ENCODE results near the gene XPO5. TPM values are rescaled to one million over a fixed set of nuclear protein-coding genes. Genes with fewer than 3 reads are reported as not detected.

The XPO5 gene
- total and polyA plus RNA-seq, 9 of the 15 experiments (the other 6 are each of a cell fraction or from before 2014, with no cell fraction given): 36.0 to 170 (median 99.1) TPM

GRCh38 chr6:43570876-43571441 is 4.9 kb downstream of the XPO5 start (continued):
- TF ChIP-seq HOXB6 (CRISPR knock-in tag; IDR thresholded peaks at IDR 0.05; ENCODE audit: borderline replicate concordance): no peak
- TF ChIP-seq SAFB (IDR thresholded peaks at IDR 0.05; ENCODE audit: borderline replicate concordance, low read depth, low read length): no peak
- no peak for TF ChIP-seq TSHZ1 (CRISPR knock-in tag; IDR thresholded peaks at IDR 0.05)
- peak; percentile 41 for TF ChIP-seq HDAC3 (IDR thresholded peaks at IDR 0.05; ENCODE audit: borderline replicate concordance, partially characterized antibody)
- TF ChIP-seq HMBOX1 (IDR thresholded peaks at IDR 0.05): no peak
- TF ChIP-seq GATAD2A (IDR thresholded peaks at IDR 0.05): no peak
- no peak for TF ChIP-seq ZNF165 (CRISPR knock-in tag; IDR thresholded peaks at IDR 0.05; ENCODE audit: borderline replicate concordance)
- no peak; the same call in 1 of the 2 replicates for TF ChIP-seq TCF3 (CRISPR knock-in tag; IDR thresholded peaks at IDR 0.05)
- no peak for TF ChIP-seq ZNF551 (CRISPR knock-in tag; IDR thresholded peaks at IDR 0.05)
- peak; percentile 84; the same call in 1 of the 2 replicates for TF ChIP-seq IRF9 (tag; IDR thresholded peaks at IDR 0.05)
- TF ChIP-seq DNMT1 (IDR thresholded peaks at IDR 0.05): no peak
- no peak for TF ChIP-seq PHF20 (IDR thresholded peaks at IDR 0.05; ENCODE audit: partially characterized antibody)
- peak; percentile 55; the same call in 1 of the 2 replicates for TF ChIP-seq ZNF79 (CRISPR knock-in tag; IDR thresholded peaks at IDR 0.05; ENCODE audit: low read depth)
- no peak for TF ChIP-seq SUPT5H (IDR thresholded peaks at IDR 0.05)
- TF ChIP-seq ZNF121 (CRISPR knock-in tag; conservative IDR thresholded peaks at IDR 0.05): no peak
- no peak for TF ChIP-seq ZNF146 (CRISPR knock-in tag; IDR thresholded peaks at IDR 0.05; ENCODE audit: unreplicated experiment)
- TF ChIP-seq E2F3 (CRISPR knock-in tag; IDR thresholded peaks at IDR 0.05): no peak
- TF ChIP-seq PCBP1 (IDR thresholded peaks at IDR 0.05; ENCODE audit: low read depth, low read length, poor library complexity, severe bottlenecking): no peak
- no peak for TF ChIP-seq ID3 (CRISPR knock-in tag; IDR thresholded peaks at IDR 0.05)
- no peak for TF ChIP-seq ID3 (tag; IDR thresholded peaks at IDR 0.05)
- no peak for TF ChIP-seq ZNF311 (CRISPR knock-in tag; IDR thresholded peaks at IDR 0.05)
- no peak for TF ChIP-seq RBBP5 (IDR thresholded peaks at IDR 0.05; ENCODE audit: borderline replicate concordance, insufficient read depth, low read length, poor library complexity, severe bottlenecking)
- peak; percentile 65; the same call in 1 of the 2 replicates for TF ChIP-seq TEAD4 (IDR thresholded peaks at IDR 0.05; ENCODE audit: low read length)
- TF ChIP-seq TEAD4 (CRISPR knock-in tag; IDR thresholded peaks at IDR 0.05; ENCODE audit: borderline replicate concordance): no peak
- TF ChIP-seq KLF16 (IDR thresholded peaks at IDR 0.05): no peak
